ENCODE data around the gene HNF1B.

DNA sequence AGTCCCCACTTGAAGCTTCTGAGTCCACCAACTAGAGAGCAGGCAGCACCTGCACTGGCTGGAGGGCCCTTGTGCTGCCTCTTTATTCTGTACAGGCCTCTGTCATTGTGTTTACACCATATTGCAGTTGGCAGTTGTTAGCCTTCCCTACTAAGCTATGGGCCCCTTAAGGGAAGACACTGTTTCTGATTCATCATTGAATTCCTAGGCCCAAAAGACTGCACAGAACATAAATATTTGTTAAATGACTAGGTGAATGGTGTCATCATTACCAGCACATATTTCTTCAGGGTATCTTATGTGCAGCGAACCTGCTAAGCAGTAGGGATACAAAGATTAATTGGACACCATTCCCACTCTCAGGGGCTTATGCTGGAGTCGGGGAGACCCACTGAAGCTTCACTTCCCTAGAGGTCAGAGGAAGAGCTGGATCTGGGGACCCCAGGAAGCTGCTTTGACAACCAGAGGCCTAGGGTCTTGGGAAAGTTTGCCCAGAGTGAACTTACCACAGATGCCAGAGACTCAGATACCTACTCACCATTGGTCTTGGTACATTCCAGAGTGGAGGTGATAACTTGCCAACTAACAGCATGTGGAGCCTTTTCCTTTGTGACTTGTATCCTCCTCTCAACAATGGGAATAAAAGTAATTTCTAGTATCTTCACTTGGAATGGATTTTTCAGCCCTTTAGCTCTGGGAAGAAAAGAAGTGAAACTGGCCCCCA lies 72.9 kb downstream of the HNF1B start:
- TF ChIP-seq, protein P1, sequence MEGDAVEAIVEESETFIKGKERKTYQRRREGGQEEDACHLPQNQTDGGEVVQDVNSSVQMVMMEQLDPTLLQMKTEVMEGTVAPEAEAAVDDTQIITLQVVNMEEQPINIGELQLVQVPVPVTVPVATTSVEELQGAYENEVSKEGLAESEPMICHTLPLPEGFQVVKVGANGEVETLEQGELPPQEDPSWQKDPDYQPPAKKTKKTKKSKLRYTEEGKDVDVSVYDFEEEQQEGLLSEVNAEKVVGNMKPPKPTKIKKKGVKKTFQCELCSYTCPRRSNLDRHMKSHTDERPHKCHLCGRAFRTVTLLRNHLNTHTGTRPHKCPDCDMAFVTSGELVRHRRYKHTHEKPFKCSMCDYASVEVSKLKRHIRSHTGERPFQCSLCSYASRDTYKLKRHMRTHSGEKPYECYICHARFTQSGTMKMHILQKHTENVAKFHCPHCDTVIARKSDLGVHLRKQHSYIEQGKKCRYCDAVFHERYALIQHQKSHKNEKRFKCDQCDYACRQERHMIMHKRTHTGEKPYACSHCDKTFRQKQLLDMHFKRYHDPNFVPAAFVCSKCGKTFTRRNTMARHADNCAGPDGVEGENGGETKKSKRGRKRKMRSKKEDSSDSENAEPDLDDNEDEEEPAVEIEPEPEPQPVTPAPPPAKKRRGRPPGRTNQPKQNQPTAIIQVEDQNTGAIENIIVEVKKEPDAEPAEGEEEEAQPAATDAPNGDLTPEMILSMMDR (IDR thresholded peaks at IDR 0.05; ENCODE audit: low read length), result no peak
- no peak for TF ChIP-seq EZH2 (IDR thresholded peaks at IDR 0.05; ENCODE audit: borderline replicate concordance, low read length)
